Liver (tissue), 9 donors: ENCODE results near the gene TMEM223. TPM values are rescaled to one million over a fixed set of nuclear protein-coding genes. Genes with fewer than 3 reads are reported as not detected.

Experiments used
- DNase-seq: peaks from one replicate; pipeline ENCODE4 v3.0.0-alpha.2; 2017; ENCODE audit warnings: low spot score
- H3K27ac ChIP-seq, 2 donors: one replicate each; pipeline ENCODE4 v1.7.0; 2013; ENCODE audit warnings: inconsistent platforms in 2 of 2, low read length in 2 of 2, control low read depth in 1 of 2, low read depth in 1 of 2, mild to moderate bottlenecking in 1 of 2
- H3K27me3 ChIP-seq, 4 donors: one replicate each; pipeline versions ENCODE4 v1.6.1 to v1.7.0; 2013; ENCODE audit warnings: low read length in 3 of 4, inconsistent platforms in 1 of 4, mild to moderate bottlenecking in 1 of 4, moderate library complexity in 1 of 4; ENCODE audit not compliant: control insufficient read depth in 4 of 4, insufficient read depth in 4 of 4
- H3K36me3 ChIP-seq, 4 donors: one replicate each; pipeline versions ENCODE4 v1.6.1 to v1.7.0; 2013; ENCODE audit warnings: low read length in 3 of 4, mild to moderate bottlenecking in 3 of 4, low read depth in 1 of 4, moderate library complexity in 1 of 4; ENCODE audit not compliant: control insufficient read depth in 4 of 4, insufficient read depth in 3 of 4
- H3K4me1 ChIP-seq, 4 donors: one replicate each; pipeline versions ENCODE4 v1.6.1 to v1.7.0; 2013; ENCODE audit warnings: low read length in 3 of 4, mild to moderate bottlenecking in 3 of 4, moderate library complexity in 1 of 4; ENCODE audit not compliant: control insufficient read depth in 4 of 4, insufficient read depth in 4 of 4
- H3K4me3 ChIP-seq, 3 donors: one replicate each; pipeline versions ENCODE4 v1.6.1 to v1.7.0; 2013; ENCODE audit warnings: low read length in 3 of 3, control low read depth in 1 of 3, low read depth in 1 of 3, mild to moderate bottlenecking in 1 of 3
- H3K9ac ChIP-seq, 2 donors: one replicate each; pipeline ENCODE4 v1.7.0; 2013; ENCODE audit warnings: low read length in 2 of 2, mild to moderate bottlenecking in 2 of 2, moderate library complexity in 2 of 2, control low read depth in 1 of 2, low read depth in 1 of 2
- H3K9me3 ChIP-seq, 4 donors: one replicate each; pipeline versions ENCODE4 v1.6.1 to v1.7.0; 2013; ENCODE audit warnings: low read length in 3 of 4; ENCODE audit not compliant: control insufficient read depth in 4 of 4
- ATF3 ChIP-seq: IDR thresholded peaks from 2 replicates; pipeline ENCODE4 v1.6.1; 2016; ENCODE audit warnings: antibody characterized with exemption
- EGR1 ChIP-seq, 2 donors: IDR thresholded peaks; 2 replicates each; pipeline ENCODE4 v1.6.1; 2016 to 2018; ENCODE audit warnings: antibody characterized with exemption in 2 of 2, low read depth in 2 of 2
- FOXA1 ChIP-seq: IDR thresholded peaks from 2 replicates; pipeline ENCODE4 v1.6.1; 2016; ENCODE audit warnings: antibody characterized with exemption
- FOXA2 ChIP-seq: IDR thresholded peaks from 2 replicates; pipeline ENCODE4 v1.6.1; 2016; ENCODE audit warnings: antibody characterized with exemption
- GABPA ChIP-seq, 2 donors: IDR thresholded peaks in 1 of 2; conservative IDR thresholded peaks in 1 of 2; 2 replicates each; pipeline ENCODE4 v1.6.1; 2016; ENCODE audit warnings: antibody characterized with exemption in 2 of 2, mild to moderate bottlenecking in 1 of 2, moderate library complexity in 1 of 2
- HNF4A ChIP-seq, 2 donors: conservative IDR thresholded peaks; 2 replicates each; pipeline ENCODE4 v1.6.1; 2016; ENCODE audit warnings: antibody characterized with exemption in 2 of 2, mild to moderate bottlenecking in 2 of 2
- HNF4G ChIP-seq: IDR thresholded peaks from 2 replicates; pipeline ENCODE4 v1.6.1; 2016; ENCODE audit warnings: antibody characterized with exemption
- JUND ChIP-seq, 2 donors: IDR thresholded peaks; 2 replicates each; pipeline ENCODE4 v1.6.1; 2016; ENCODE audit warnings: antibody characterized with exemption in 2 of 2
- NR2F2 ChIP-seq: IDR thresholded peaks from 2 replicates; pipeline ENCODE4 v1.6.1; 2016; ENCODE audit warnings: antibody characterized with exemption
- RAD21 ChIP-seq, 2 donors: IDR thresholded peaks; 2 replicates each; pipeline ENCODE4 v1.6.1; 2016; ENCODE audit warnings: antibody characterized with exemption in 2 of 2, mild to moderate bottlenecking in 2 of 2
- REST ChIP-seq: IDR thresholded peaks from 2 replicates; pipeline ENCODE4 v1.6.1; 2016; ENCODE audit warnings: antibody characterized with exemption, mild to moderate bottlenecking
- RXRA ChIP-seq, 2 donors: IDR thresholded peaks; 2 replicates each; pipeline ENCODE4 v1.6.1; 2017 to 2018; ENCODE audit warnings: antibody characterized with exemption in 2 of 2, mild to moderate bottlenecking in 1 of 2
- SP1 ChIP-seq: IDR thresholded peaks from 2 replicates; pipeline ENCODE4 v1.6.1; 2018; ENCODE audit warnings: antibody characterized with exemption, mild to moderate bottlenecking
- TAF1 ChIP-seq: conservative IDR thresholded peaks from 2 replicates; pipeline ENCODE4 v1.6.1; 2016; ENCODE audit warnings: antibody characterized with exemption, mild to moderate bottlenecking
- YY1 ChIP-seq: IDR thresholded peaks from 2 replicates; pipeline ENCODE4 v1.6.1; 2016; ENCODE audit warnings: antibody characterized with exemption, mild to moderate bottlenecking
- ZBTB33 ChIP-seq: IDR thresholded peaks from 2 replicates; pipeline ENCODE4 v1.6.1; 2016; ENCODE audit warnings: antibody characterized with exemption
- WGBS: extraction: QIAGEN DNeasy Blood & Tissue Kit; methylation state at CpG from one replicate; pipeline ENCODE4 v1.1.7; 2013; 5-methylcytosine and 5-hydroxymethylcytosine counted together
- polyA plus RNA-seq, 2 donors: library from polyadenylated mRNA; stranded (reverse) in 1 of 2; unstranded in 1 of 2; fragments of 200-250 nt in 1 of 2; fragments of >200 nt in 1 of 2; fragmentation: Nextera tagmentation in 1 of 2; extraction: Ambion mirVana in 1 of 2; gene quantifications; one replicate each; pipeline versions ENCODE4 v1.2.1 to v1.2.3, GENCODE V29; 2013 to 2015
- total RNA-seq, 2 donors: library from RNA; depleted of rRNA; stranded (reverse); fragments of >200 nt; gene quantifications; one replicate each; pipeline ENCODE4 v1.2.3, GENCODE V29; 2014
- TF ChIP-seq, protein P1 (sequence below): IDR thresholded peaks from 2 replicates; pipeline ENCODE4 v1.6.1; 2016; ENCODE audit warnings: antibody characterized with exemption
- TF ChIP-seq, protein P2 (sequence below): fragments of 150-350 bp; IDR thresholded peaks from 2 replicates; pipeline ENCODE4 v1.5.1; 2017; ENCODE audit warnings: improper control_type of control experiment, low read depth, low read length; ENCODE audit not compliant: missing input control
- donor health status: healthy.
- donor health status: healthy.
- donor health status: healthy.
- donor health status: healthy.
- donor health status: healthy.

TMEM223 gene
- total and polyA plus RNA-seq, 4 donors = 9.2 to 23.8 (median 13.0) TPM

DNA sequence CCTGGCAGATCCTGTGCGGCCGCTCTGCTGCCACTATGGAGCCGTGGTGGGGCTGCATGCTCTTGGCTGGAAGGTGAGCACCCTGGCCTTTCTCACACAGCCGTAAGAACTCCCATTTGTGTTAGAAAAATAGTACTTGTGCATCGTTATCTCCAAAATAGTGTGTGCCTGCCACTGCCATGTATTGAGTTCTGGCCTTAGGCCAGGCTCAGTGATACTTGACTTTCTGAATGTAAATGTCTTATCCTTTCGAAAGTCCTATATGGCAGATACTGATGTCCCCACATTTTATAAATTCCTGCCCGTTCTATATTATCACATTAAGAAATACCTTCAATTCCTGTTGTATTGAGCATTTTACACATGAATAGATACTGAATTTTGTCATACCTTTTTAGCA is 9.1 kb downstream of the TMEM223 start:
- Histone ChIP-seq H3K27ac (no peak overlapping the region), H3K9me3 (no peaks in the 10 kb centered on the region), H3K9ac (no peak overlapping the region), H3K36me3 (peaks cover 4 to 29% (median 11%) of the 10 kb centered on the region in 4 donors), H3K4me3 (no peak overlapping the region), H3K27me3 (no peaks in the 10 kb centered on the region), H3K4me1 (peaks cover 2 to 11% (median 9%) of the 10 kb centered on the region in 4 donors)
- no peak for TF ChIP-seq RAD21 (IDR thresholded peaks at IDR 0.05)
- no peak for TF ChIP-seq RXRA (IDR thresholded peaks at IDR 0.05)
- TF ChIP-seq ZBTB33 = no peak
- 96% methylated on average over 7 of the region's 7 CpGs for WGBS
- no peak for DNase-seq

DNA sequence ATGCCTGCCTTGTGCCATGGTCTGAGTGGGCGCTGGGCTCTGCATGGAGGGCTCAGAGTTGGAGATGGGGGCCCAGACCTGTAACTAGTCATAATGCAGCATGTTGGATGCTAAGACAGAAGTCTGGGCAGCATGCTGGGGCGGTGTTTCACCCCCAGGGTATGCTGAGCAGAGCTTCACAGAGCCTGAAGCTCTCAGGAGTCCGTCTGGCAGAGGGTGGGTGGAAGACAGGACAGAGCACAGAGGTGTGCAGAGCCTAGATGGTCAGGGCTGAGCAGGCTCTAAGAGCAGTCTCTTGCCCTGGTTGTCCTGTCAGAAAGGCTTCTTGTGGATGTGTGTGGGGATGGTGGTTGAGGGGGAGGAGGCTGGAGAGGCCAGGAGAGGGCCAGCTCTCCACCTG is 13.4 kb downstream of the TMEM223 start:
- H3K9me3 ChIP-seq = no peaks in the 10 kb centered on the region
- 95% methylated on average over 3 of the region's 3 CpGs for WGBS
- no peaks in the 10 kb centered on the region for H3K27me3 ChIP-seq
- H3K9ac ChIP-seq = no peak overlapping the region
- TF ChIP-seq NR2F2 (no peak), FOXA1 (no peak), HNF4A (conservative IDR thresholded peaks at IDR 0.05) (no peak), RAD21 (IDR thresholded peaks at IDR 0.05) (no peak), GABPA (IDR thresholded peaks at IDR 0.05 in 1 of 2, conservative IDR thresholded peaks at IDR 0.05 in 1 of 2) (no peak), JUND (IDR thresholded peaks at IDR 0.05) (no peak), EGR1 (IDR thresholded peaks at IDR 0.05; ENCODE audit: low read depth in 2 of 2) (no peak)
- DNase-seq = no peak
- H3K27ac ChIP-seq = no peak overlapping the region
- H3K36me3 ChIP-seq = peaks cover 6 to 48% (median 20%) of the 10 kb centered on the region in 4 donors
- peaks cover 0 to 2% (median 0%) of the 10 kb centered on the region in 4 donors for H3K4me1 ChIP-seq
- no peak overlapping the region for H3K4me3 ChIP-seq

DNA sequence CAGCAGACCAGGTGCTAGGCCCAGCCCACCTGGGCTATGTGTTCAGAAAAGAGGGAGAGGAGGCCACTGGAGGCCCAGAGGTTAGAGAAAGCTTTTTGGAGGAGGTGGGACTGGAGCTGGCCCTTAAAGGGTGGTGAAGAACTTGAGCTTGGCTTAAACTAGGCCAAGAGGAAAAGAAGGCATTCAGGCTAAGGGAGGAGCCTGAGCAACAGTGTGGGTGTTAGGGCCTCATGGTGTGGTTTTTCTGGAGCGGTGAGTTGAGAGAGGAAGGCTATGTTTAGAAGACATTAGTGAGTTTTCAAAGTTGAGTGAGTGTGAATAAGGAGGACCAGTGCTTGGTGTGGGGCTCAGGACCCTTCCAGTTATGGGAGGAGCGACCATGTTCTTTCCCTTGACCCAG is 14.4 kb downstream of the TMEM223 start:
- no peak for TF ChIP-seq SP1
- no peak for TF ChIP-seq GABPA (IDR thresholded peaks at IDR 0.05 in 1 of 2, conservative IDR thresholded peaks at IDR 0.05 in 1 of 2)
- TF ChIP-seq RXRA (IDR thresholded peaks at IDR 0.05) = no peak
- TF ChIP-seq, protein P1, sequence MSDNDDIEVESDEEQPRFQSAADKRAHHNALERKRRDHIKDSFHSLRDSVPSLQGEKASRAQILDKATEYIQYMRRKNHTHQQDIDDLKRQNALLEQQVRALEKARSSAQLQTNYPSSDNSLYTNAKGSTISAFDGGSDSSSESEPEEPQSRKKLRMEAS = no peak
- no peak for TF ChIP-seq FOXA2
- no peak for TF ChIP-seq NR2F2
- no peak for TF ChIP-seq YY1
- TF ChIP-seq, protein P2, sequence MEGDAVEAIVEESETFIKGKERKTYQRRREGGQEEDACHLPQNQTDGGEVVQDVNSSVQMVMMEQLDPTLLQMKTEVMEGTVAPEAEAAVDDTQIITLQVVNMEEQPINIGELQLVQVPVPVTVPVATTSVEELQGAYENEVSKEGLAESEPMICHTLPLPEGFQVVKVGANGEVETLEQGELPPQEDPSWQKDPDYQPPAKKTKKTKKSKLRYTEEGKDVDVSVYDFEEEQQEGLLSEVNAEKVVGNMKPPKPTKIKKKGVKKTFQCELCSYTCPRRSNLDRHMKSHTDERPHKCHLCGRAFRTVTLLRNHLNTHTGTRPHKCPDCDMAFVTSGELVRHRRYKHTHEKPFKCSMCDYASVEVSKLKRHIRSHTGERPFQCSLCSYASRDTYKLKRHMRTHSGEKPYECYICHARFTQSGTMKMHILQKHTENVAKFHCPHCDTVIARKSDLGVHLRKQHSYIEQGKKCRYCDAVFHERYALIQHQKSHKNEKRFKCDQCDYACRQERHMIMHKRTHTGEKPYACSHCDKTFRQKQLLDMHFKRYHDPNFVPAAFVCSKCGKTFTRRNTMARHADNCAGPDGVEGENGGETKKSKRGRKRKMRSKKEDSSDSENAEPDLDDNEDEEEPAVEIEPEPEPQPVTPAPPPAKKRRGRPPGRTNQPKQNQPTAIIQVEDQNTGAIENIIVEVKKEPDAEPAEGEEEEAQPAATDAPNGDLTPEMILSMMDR = no peak
- TF ChIP-seq ATF3 = no peak
- no peak for TF ChIP-seq TAF1
- no peak for TF ChIP-seq ZBTB33
- no peak for TF ChIP-seq HNF4A (conservative IDR thresholded peaks at IDR 0.05)
- no peak for TF ChIP-seq FOXA1
- TF ChIP-seq REST = no peak
- TF ChIP-seq HNF4G = no peak
- TF ChIP-seq JUND (IDR thresholded peaks at IDR 0.05) = no peak
- no peak for TF ChIP-seq RAD21 (IDR thresholded peaks at IDR 0.05)
- TF ChIP-seq EGR1 (IDR thresholded peaks at IDR 0.05; ENCODE audit: low read depth in 2 of 2) = no peak
- no peak for DNase-seq
- 90% methylated on average over 2 of the region's 2 CpGs for WGBS
- Histone ChIP-seq H3K36me3 (peaks cover 6 to 44% (median 15%) of the 10 kb centered on the region in 4 donors), H3K4me3 (no peak overlapping the region), H3K9me3 (no peaks in the 10 kb centered on the region), H3K4me1 (peaks cover 0 to 4% (median 0%) of the 10 kb centered on the region in 4 donors), H3K9ac (no peak overlapping the region), H3K27ac (no peak overlapping the region), H3K27me3 (no peaks in the 10 kb centered on the region)
